Kidney (tissue), 14 donors: Measurements from ENCODE around the gene DRAXIN. TPM values are rescaled to one million over a fixed set of nuclear protein-coding genes. Genes with fewer than 3 reads are reported as not detected.

Experiments used
- DNase-seq, 5 donors: peaks; one replicate each; pipeline ENCODE4 v3.0.0-alpha.2; 2013 to 2020
- FAIRE-seq: peaks from 2 replicates; lab custom pipeline; 2012; peaks lifted over from hg19 to GRCh38; lab: Jason Lieb, UNC
- H3K27ac ChIP-seq, 2 donors: one replicate each; pipeline ENCODE4 v1.7.0; 2013; ENCODE audit warnings: low read depth in 2 of 2, low read length in 2 of 2, inconsistent platforms in 1 of 2
- H3K27me3 ChIP-seq: one replicate; pipeline ENCODE4 v1.7.1; 2013; ENCODE audit warnings: low read length, inconsistent platforms; ENCODE audit not compliant: control insufficient read depth, insufficient read depth
- H3K36me3 ChIP-seq, 3 donors: one replicate each; pipeline versions ENCODE4 v1.7.0 to v1.7.1; 2013; ENCODE audit warnings: low read length in 3 of 3, control low read depth in 1 of 3, inconsistent platforms in 1 of 3; ENCODE audit not compliant: insufficient read depth in 3 of 3, control insufficient read depth in 2 of 3
- H3K4me1 ChIP-seq, 3 donors: one replicate each; pipeline versions ENCODE4 v1.7.0 to v1.7.1; 2013; ENCODE audit warnings: low read length in 3 of 3, inconsistent platforms in 1 of 3, low read depth in 1 of 3; ENCODE audit not compliant: control insufficient read depth in 2 of 3, insufficient read depth in 2 of 3
- H3K4me3 ChIP-seq, 3 donors: one replicate each; pipeline versions ENCODE4 v1.7.0 to v1.8.1; 2013; ENCODE audit warnings: low read length in 3 of 3, control low read depth in 1 of 3, inconsistent platforms in 1 of 3
- H3K9ac ChIP-seq, 3 donors: one replicate each; pipeline versions ENCODE4 v1.7.0 to v1.7.1; 2013; ENCODE audit warnings: low read length in 3 of 3, control low read depth in 1 of 3, inconsistent platforms in 1 of 3
- H3K9me3 ChIP-seq, 3 donors: one replicate each; pipeline versions ENCODE4 v1.7.0 to v1.7.1; 2013; ENCODE audit warnings: low read length in 3 of 3, control low read depth in 1 of 3, inconsistent platforms in 1 of 3; ENCODE audit not compliant: control insufficient read depth in 2 of 3, insufficient read depth in 1 of 3
- CTCF ChIP-seq: IDR thresholded peaks from 3 replicates; pipeline ENCODE4 v1.5.1; 2012; ENCODE audit warnings: mild to moderate bottlenecking, moderate library complexity, borderline replicate concordance; ENCODE audit not compliant: insufficient read depth; ENCODE audit errors: extremely low read depth
- intact Hi-C: fragments of 100-400 bp; cut with DNase I; formaldehyde crosslinking; loops from one replicate; pipeline ENCODE4 v1.11.1; 2022
- polyA plus RNA-seq: library from polyadenylated mRNA; stranded (reverse); fragments of 350-450 nt; fragmentation: Illumina TruSeq; extraction: RNeasy Lipid Tissue Mini Kit (QIAGEN cat#74804); gene quantifications from one replicate; pipeline ENCODE4 v1.2.3, GENCODE V29; 2014; ENCODE audit warnings: low read depth, low replicate concordance; ENCODE audit not compliant: insufficient read depth
- total RNA-seq: library from RNA; stranded (reverse); fragmentation: NEBNext Ultra II Directional; extraction: Animal tissue kit (Norgen Biotek cat#: 25700); gene quantifications from one replicate; pipeline ENCODE4 v1.2.1, GENCODE V29; 2021
- donor health status: control.
- donor health status: control.
- donor health status: control.
- donor health status: control.
- donor health status: control.
- donor health status: DM: yes; HTN: yes; CAD: no.
- donor health status: Normal renal cell carcinoma (clear cell type).

DRAXIN gene
- total and polyA plus RNA-seq, 2 donors from 2014 or later: 0.17 to 0.28 TPM

GRCh38 chr1:11647333-11647732 is 44.2 kb upstream of the DRAXIN start:
- intact Hi-C loops: loop anchor here (10.0 kb wide), 1 partner anchor 403 kb away; no protein-coding TSS in a partner anchor
- no peak for TF ChIP-seq CTCF
- H3K27me3 ChIP-seq: peaks cover 11% of the 10 kb centered on the region

GRCh38 chr1:11648039-11648438 is 43.5 kb upstream of the DRAXIN start:
- FAIRE-seq (no peak), DNase-seq (no peak)
- no peak overlapping the region for H3K9ac ChIP-seq
- H3K27me3 ChIP-seq: peaks cover 11% of the 10 kb centered on the region
- no peaks in the 10 kb centered on the region for H3K9me3 ChIP-seq
- intact Hi-C loops: loop anchor here (10.0 kb wide), 1 partner anchor 403 kb away; no protein-coding TSS in a partner anchor
- no peak for TF ChIP-seq CTCF
- no peak overlapping the region for H3K27ac ChIP-seq
- no peaks in the 10 kb centered on the region for H3K36me3 ChIP-seq
- H3K4me3 ChIP-seq: no peak overlapping the region
- H3K4me1 ChIP-seq: peaks cover 0 to 4% (median 0%) of the 10 kb centered on the region in 3 donors

More at GRCh38 chr1:11647333-11647732, 44.2 kb upstream of the DRAXIN start:
- no peaks in the 10 kb centered on the region for H3K36me3 ChIP-seq
- DNase-seq (no peak), FAIRE-seq (no peak)
- H3K9ac ChIP-seq: no peak overlapping the region
- no peaks in the 10 kb centered on the region for H3K9me3 ChIP-seq
- H3K27ac ChIP-seq: no peak overlapping the region
- H3K4me1 ChIP-seq: peaks cover 0 to 4% (median 0%) of the 10 kb centered on the region in 3 donors
- H3K4me3 ChIP-seq: no peak overlapping the region

GRCh38 chr1:11648732-11649158 is 42.8 kb upstream of the DRAXIN start:
- peaks cover 0 to 4% (median 0%) of the 10 kb centered on the region in 3 donors for H3K4me1 ChIP-seq
- no peak for TF ChIP-seq CTCF
- no peaks in the 10 kb centered on the region for H3K36me3 ChIP-seq
- H3K9ac ChIP-seq: no peak overlapping the region
- DNase-seq (no peak), FAIRE-seq (no peak)
- H3K27ac ChIP-seq: no peak overlapping the region
- peaks cover 11% of the 10 kb centered on the region for H3K27me3 ChIP-seq
- no peaks in the 10 kb centered on the region for H3K9me3 ChIP-seq
- intact Hi-C loops: loop anchor here (10.0 kb wide), 1 partner anchor 404 kb away; no protein-coding TSS in a partner anchor
- H3K4me3 ChIP-seq: no peak overlapping the region
